K562 (cell line): ENCODE measurements around the gene TMEM234.

Source experiments
- CBX2 ChIP-seq: fragments of 200-600 bp; sonication (generic); IDR thresholded peaks from one replicate; pipeline ENCODE4 v1.6.1; 2012; ENCODE audit warnings: mild to moderate bottlenecking, low read length, inconsistent platforms; ENCODE audit not compliant: insufficient read depth, poor library complexity, severe bottlenecking
- CBX5 ChIP-seq: IDR thresholded peaks from 2 replicates; pipeline ENCODE4 v1.6.1; 2014; ENCODE audit warnings: low read depth, borderline replicate concordance
- CTCF ChIP-seq, 3 experiments: IDR thresholded peaks in 2 of 3; conservative IDR thresholded peaks in 1 of 3; 2 replicates each; pipeline ENCODE4 v1.5.1; 2011 to 2012; ENCODE audit warnings: low read length in 3 of 3, mild to moderate bottlenecking in 3 of 3, control low read depth in 2 of 3, improper control_type of control experiment in 1 of 3, inconsistent platforms in 1 of 3, low read depth in 1 of 3, mixed read lengths in 1 of 3, moderate library complexity in 1 of 3; ENCODE audit not compliant: insufficient read depth in 2 of 3
- DNMT1 ChIP-seq: fragments of 450-650 bp; IDR thresholded peaks from 2 replicates; pipeline ENCODE4 v1.6.1; 2016; ENCODE audit warnings: antibody characterized with exemption, mild to moderate bottlenecking
- POLR2A ChIP-seq: fragments of 450-650 bp; conservative IDR thresholded peaks from 2 replicates; pipeline ENCODE4 v1.6.1; 2016
- POLR2AphosphoS5 ChIP-seq: IDR thresholded peaks from 2 replicates; pipeline ENCODE4 v1.6.1; 2011; ENCODE audit warnings: mild to moderate bottlenecking, low read depth, low read length, moderate library complexity; ENCODE audit not compliant: control insufficient read depth, insufficient read depth
- TF ChIP-seq, protein P1 (sequence below): fragments of 450-650 bp; IDR thresholded peaks from 2 replicates; pipeline ENCODE4 v1.6.1; 2016; ENCODE audit warnings: borderline replicate concordance

DNA sequence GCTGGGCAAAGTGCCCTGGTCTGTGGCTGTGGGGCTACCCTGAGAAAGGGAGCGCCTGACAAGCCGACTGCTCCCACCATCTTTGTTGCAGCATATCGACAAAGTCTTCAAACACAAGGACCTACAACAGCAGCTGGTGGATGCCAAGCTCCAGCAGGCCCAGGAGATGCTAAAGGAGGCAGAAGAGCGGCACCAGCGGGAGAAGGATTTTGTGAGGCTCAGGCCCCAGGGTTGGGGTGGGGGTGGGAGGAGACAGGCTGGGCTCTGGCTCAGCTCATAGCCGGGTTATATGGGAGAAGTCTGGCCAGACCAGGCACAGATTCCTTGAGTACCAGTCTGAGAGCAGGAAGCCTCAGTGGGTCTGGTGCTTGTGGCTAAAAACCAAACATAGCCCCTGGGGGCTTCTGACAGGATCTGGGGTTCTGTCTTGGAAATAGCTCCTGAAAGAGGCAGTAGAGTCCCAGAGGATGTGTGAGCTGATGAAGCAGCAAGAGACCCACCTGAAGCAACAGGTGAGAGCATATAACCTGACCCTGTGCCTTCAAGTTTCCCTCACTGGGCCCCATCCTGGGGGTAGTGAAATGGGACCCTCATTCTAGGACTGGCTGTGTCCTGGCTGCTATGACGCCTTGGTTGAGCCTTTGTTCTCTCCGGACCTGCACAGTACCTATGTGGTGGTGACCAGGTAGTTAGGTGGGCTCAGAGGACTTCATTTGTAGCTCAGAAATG is 29.8 kb downstream of the TMEM234 start:
- no peak for TF ChIP-seq DNMT1
- TF ChIP-seq, protein P1, sequence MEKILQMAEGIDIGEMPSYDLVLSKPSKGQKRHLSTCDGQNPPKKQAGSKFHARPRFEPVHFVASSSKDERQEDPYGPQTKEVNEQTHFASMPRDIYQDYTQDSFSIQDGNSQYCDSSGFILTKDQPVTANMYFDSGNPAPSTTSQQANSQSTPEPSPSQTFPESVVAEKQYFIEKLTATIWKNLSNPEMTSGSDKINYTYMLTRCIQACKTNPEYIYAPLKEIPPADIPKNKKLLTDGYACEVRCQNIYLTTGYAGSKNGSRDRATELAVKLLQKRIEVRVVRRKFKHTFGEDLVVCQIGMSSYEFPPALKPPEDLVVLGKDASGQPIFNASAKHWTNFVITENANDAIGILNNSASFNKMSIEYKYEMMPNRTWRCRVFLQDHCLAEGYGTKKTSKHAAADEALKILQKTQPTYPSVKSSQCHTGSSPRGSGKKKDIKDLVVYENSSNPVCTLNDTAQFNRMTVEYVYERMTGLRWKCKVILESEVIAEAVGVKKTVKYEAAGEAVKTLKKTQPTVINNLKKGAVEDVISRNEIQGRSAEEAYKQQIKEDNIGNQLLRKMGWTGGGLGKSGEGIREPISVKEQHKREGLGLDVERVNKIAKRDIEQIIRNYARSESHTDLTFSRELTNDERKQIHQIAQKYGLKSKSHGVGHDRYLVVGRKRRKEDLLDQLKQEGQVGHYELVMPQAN, result no peak
- no peak for TF ChIP-seq CBX2
- TF ChIP-seq CTCF (IDR thresholded peaks at IDR 0.05 in 2 of 3, conservative IDR thresholded peaks at IDR 0.05 in 1 of 3; ENCODE audit: insufficient read depth in 2 of 3, low read depth in 1 of 3, low read length in 3 of 3), result no peak
- 0 out of 2 replicates have a peak, but pooled peaks have one; percentile 11 for TF ChIP-seq POLR2A
- TF ChIP-seq POLR2AphosphoS5, result no peak
- no peak for TF ChIP-seq CBX5
